Sigmoid colon (tissue), 7 donors: ENCODE data around the gene ECHDC1. TPM values are rescaled to one million over a fixed set of nuclear protein-coding genes. Genes with fewer than 3 reads are reported as not detected.

Experiments
- DNase-seq: peaks from one replicate; pipeline ENCODE4 v3.0.0-alpha.2; 2019
- H3K27ac ChIP-seq, 4 donors: fragments of 200-600 bp; sonication (generic); one replicate each; pipeline ENCODE4 v1.5.1; 2016 to 2019; ENCODE audit warnings: mild to moderate bottlenecking in 1 of 4
- H3K27me3 ChIP-seq, 3 donors: fragments of 200-600 bp; sonication (generic); one replicate each; pipeline ENCODE4 v1.5.1; 2019; ENCODE audit warnings: mild to moderate bottlenecking in 1 of 3
- H3K36me3 ChIP-seq, 4 donors: fragments of 200-600 bp; sonication (generic); one replicate each; pipeline ENCODE4 v1.5.1; 2016 to 2019
- H3K4me1 ChIP-seq, 4 donors: fragments of 200-600 bp; sonication (generic); one replicate each; pipeline ENCODE4 v1.5.1; 2017 to 2019
- H3K4me3 ChIP-seq, 4 donors: fragments of 200-600 bp; sonication (generic); one replicate each; pipeline ENCODE4 v1.5.1; 2017 to 2019; ENCODE audit warnings: mild to moderate bottlenecking in 2 of 4, moderate library complexity in 1 of 4
- H3K9me3 ChIP-seq, 4 donors: fragments of 200-600 bp in 3 of 4; sonication (generic) in 3 of 4; one replicate each; pipeline versions ENCODE4 v1.5.1 to v1.6.1; 2013 to 2019
- CTCF ChIP-seq, 4 experiments: fragments of 450-650 bp in 3 of 4; fragments of 200-600 bp in 1 of 4; IDR thresholded peaks; one replicate each; pipeline ENCODE4 v1.5.1; 2016 to 2019; ENCODE audit warnings: antibody characterized with exemption in 4 of 4, mild to moderate bottlenecking in 3 of 4, moderate library complexity in 2 of 4
- EP300 ChIP-seq, 4 donors: sonication (generic); formaldehyde crosslinking; IDR thresholded peaks; one replicate each; pipeline ENCODE4 v1.6.1; 2017; ENCODE audit warnings: antibody characterized with exemption in 4 of 4
- POLR2A ChIP-seq, 2 donors: fragments of 450-650 bp; IDR thresholded peaks; one replicate each; pipeline ENCODE4 v1.6.1; 2016; ENCODE audit warnings: antibody characterized with exemption in 2 of 2, mild to moderate bottlenecking in 2 of 2, moderate library complexity in 2 of 2
- POLR2AphosphoS5 ChIP-seq, 4 donors: sonication (generic); formaldehyde crosslinking; IDR thresholded peaks; one replicate each; pipeline ENCODE4 v1.6.1; 2017; ENCODE audit warnings: antibody characterized with exemption in 4 of 4
- WGBS, 2 donors: extraction: QIAGEN DNeasy Blood & Tissue Kit; methylation state at CpG; one replicate each; pipeline ENCODE4 v1.1.7; 2013; 5-methylcytosine and 5-hydroxymethylcytosine counted together
- intact Hi-C: fragments of 100-400 bp; cut with DNase I; formaldehyde crosslinking; loops from one replicate; pipeline ENCODE4 v1.15.1; 2023
- polyA plus RNA-seq, 3 donors: library from polyadenylated mRNA; stranded (reverse); fragments of 200-250 nt; gene quantifications; one replicate each; pipeline ENCODE4 v1.2.3, GENCODE V29; 2013
- total RNA-seq, 4 donors: library from RNA; depleted of rRNA; stranded (reverse); fragments of >200 nt; gene quantifications; one replicate each; pipeline ENCODE4 v1.1.0, GENCODE V29; 2016
- donor health status: healthy with polysubstance abuse.
- donor health status: Bipolar disorder and iron deficiency.
- donor health status: healthy.

The ECHDC1 gene
- total and polyA plus RNA-seq, 7 donors, result 48.6 to 97.1 (median 77.3) TPM

GRCh38 chr6:127352524-127352923 lies 9.1 kb upstream of the ECHDC1 start:
- intact Hi-C loops, result no loop called here
- Histone ChIP-seq H3K27me3 (no peaks in the 10 kb centered on the region), H3K9me3 (peaks cover 0 to 2% (median 0%) of the 10 kb centered on the region in 4 donors)

GRCh38 chr6:127349980-127350379 lies 6.6 kb upstream of the ECHDC1 start:
- no peaks in the 10 kb centered on the region for H3K36me3 ChIP-seq
- H3K4me3 ChIP-seq, result no peak overlapping the region
- intact Hi-C loops, result no loop called here
- DNase-seq, result no peak
- H3K9me3 ChIP-seq, result peaks cover 0 to 2% (median 0%) of the 10 kb centered on the region in 4 donors
- no peak for TF ChIP-seq CTCF (IDR thresholded peaks at IDR 0.05)
- TF ChIP-seq POLR2AphosphoS5 (IDR thresholded peaks at IDR 0.05), result no peak
- TF ChIP-seq EP300 (IDR thresholded peaks at IDR 0.05), result no peak
- TF ChIP-seq POLR2A (IDR thresholded peaks at IDR 0.05), result no peak
- no peaks in the 10 kb centered on the region for H3K27me3 ChIP-seq
- H3K27ac ChIP-seq, result no peak overlapping the region
- 97 to 99% methylated on average over 2 of the region's 2 CpGs for WGBS, 2 donors
- H3K4me1 ChIP-seq, result no peaks in the 10 kb centered on the region

More at GRCh38 chr6:127352524-127352923, 9.1 kb upstream of the ECHDC1 start:
- TF ChIP-seq POLR2AphosphoS5 (IDR thresholded peaks at IDR 0.05) (no peak), CTCF (IDR thresholded peaks at IDR 0.05) (no peak), EP300 (IDR thresholded peaks at IDR 0.05) (no peak), POLR2A (IDR thresholded peaks at IDR 0.05) (no peak)
- Histone ChIP-seq H3K27ac (no peak overlapping the region), H3K36me3 (no peaks in the 10 kb centered on the region), H3K4me3 (no peak overlapping the region), H3K4me1 (no peaks in the 10 kb centered on the region)
- no peak for DNase-seq
- WGBS, 2 donors, result 67 to 91% methylated on average over 2 of the region's 2 CpGs

GRCh38 chr6:127348028-127348661 lies 4.7 kb upstream of the ECHDC1 start:
- H3K9me3 ChIP-seq, result peaks cover 0 to 2% (median 0%) of the 10 kb centered on the region in 4 donors
- WGBS, 2 donors, result 98% methylated on average over 10 of the region's 10 CpGs
- H3K4me3 ChIP-seq, result no peak overlapping the region
- TF ChIP-seq POLR2AphosphoS5 (IDR thresholded peaks at IDR 0.05) (no peak), POLR2A (IDR thresholded peaks at IDR 0.05) (no peak), EP300 (IDR thresholded peaks at IDR 0.05) (no peak), CTCF (IDR thresholded peaks at IDR 0.05) (no peak)
- H3K27me3 ChIP-seq, result no peaks in the 10 kb centered on the region
- no peaks in the 10 kb centered on the region for H3K36me3 ChIP-seq
- H3K4me1 ChIP-seq, result peaks cover 0 to 6% (median 2%) of the 10 kb centered on the region in 4 donors
- DNase-seq, result no peak
- no peak overlapping the region for H3K27ac ChIP-seq
- intact Hi-C loops, result no loop called here

- WGBS, 2 donors, result 60 to 66% methylated on average over 2 of the region's 2 CpGs
- H3K4me3 ChIP-seq, result no peak overlapping the region
- peaks cover 0 to 9% (median 6%) of the 10 kb centered on the region in 4 donors for H3K4me1 ChIP-seq
- intact Hi-C loops, result no loop called here
- H3K27ac ChIP-seq, result no peak overlapping the region
- TF ChIP-seq POLR2A (IDR thresholded peaks at IDR 0.05), result no peak
- TF ChIP-seq POLR2AphosphoS5 (IDR thresholded peaks at IDR 0.05), result peak in 1 of 4 donors; percentile 15
- H3K9me3 ChIP-seq, result peaks cover 0 to 2% (median 0%) of the 10 kb centered on the region in 4 donors
- DNase-seq, result no peak
- no peaks in the 10 kb centered on the region for H3K27me3 ChIP-seq
- H3K36me3 ChIP-seq, result no peaks in the 10 kb centered on the region
Observed at GRCh38 chr6:127347178-127347577, 3.8 kb upstream of the ECHDC1 start.

- Histone ChIP-seq H3K27ac (no peak overlapping the region), H3K27me3 (no peaks in the 10 kb centered on the region), H3K4me3 (no peak overlapping the region), H3K36me3 (no peaks in the 10 kb centered on the region), H3K4me1 (peaks cover 0 to 25% (median 22%) of the 10 kb centered on the region in 4 donors), H3K9me3 (peaks cover 0 to under 1% (median 0%) of the 10 kb centered on the region in 4 donors)
- DNase-seq, result no peak
- TF ChIP-seq EP300 (IDR thresholded peaks at IDR 0.05) (no peak), POLR2A (IDR thresholded peaks at IDR 0.05) (no peak), CTCF (IDR thresholded peaks at IDR 0.05) (no peak), POLR2AphosphoS5 (IDR thresholded peaks at IDR 0.05) (no peak)
- intact Hi-C loops, result no loop called here
Observed at GRCh38 chr6:127345521-127345920, 2.1 kb upstream of the ECHDC1 start.
